Ishikawa (cell line): Measurements from ENCODE around the gene POLR2E.

Experiments used
- CEBPB ChIP-seq: IDR thresholded peaks from 2 replicates; pipeline ENCODE4 v1.6.1; 2012
- EGR1 ChIP-seq: IDR thresholded peaks from 2 replicates; pipeline ENCODE4 v1.6.1; 2012
- EP300 ChIP-seq: IDR thresholded peaks from 2 replicates; pipeline ENCODE4 v1.6.1; 2012; ENCODE audit warnings: borderline replicate concordance
- FOXM1 ChIP-seq: IDR thresholded peaks from 2 replicates; pipeline ENCODE4 v1.6.1; 2012; ENCODE audit warnings: low read depth, borderline replicate concordance
- MAX ChIP-seq: IDR thresholded peaks from 2 replicates; pipeline ENCODE4 v1.6.1; 2012
- NFIC ChIP-seq: IDR thresholded peaks from 2 replicates; pipeline ENCODE4 v1.6.1; 2012
- TAF1 ChIP-seq: IDR thresholded peaks from 2 replicates; pipeline ENCODE4 v1.6.1; 2012; ENCODE audit warnings: low read depth, mild to moderate bottlenecking
- TEAD4 ChIP-seq: IDR thresholded peaks from 2 replicates; pipeline ENCODE4 v1.6.1; 2012

DNA sequence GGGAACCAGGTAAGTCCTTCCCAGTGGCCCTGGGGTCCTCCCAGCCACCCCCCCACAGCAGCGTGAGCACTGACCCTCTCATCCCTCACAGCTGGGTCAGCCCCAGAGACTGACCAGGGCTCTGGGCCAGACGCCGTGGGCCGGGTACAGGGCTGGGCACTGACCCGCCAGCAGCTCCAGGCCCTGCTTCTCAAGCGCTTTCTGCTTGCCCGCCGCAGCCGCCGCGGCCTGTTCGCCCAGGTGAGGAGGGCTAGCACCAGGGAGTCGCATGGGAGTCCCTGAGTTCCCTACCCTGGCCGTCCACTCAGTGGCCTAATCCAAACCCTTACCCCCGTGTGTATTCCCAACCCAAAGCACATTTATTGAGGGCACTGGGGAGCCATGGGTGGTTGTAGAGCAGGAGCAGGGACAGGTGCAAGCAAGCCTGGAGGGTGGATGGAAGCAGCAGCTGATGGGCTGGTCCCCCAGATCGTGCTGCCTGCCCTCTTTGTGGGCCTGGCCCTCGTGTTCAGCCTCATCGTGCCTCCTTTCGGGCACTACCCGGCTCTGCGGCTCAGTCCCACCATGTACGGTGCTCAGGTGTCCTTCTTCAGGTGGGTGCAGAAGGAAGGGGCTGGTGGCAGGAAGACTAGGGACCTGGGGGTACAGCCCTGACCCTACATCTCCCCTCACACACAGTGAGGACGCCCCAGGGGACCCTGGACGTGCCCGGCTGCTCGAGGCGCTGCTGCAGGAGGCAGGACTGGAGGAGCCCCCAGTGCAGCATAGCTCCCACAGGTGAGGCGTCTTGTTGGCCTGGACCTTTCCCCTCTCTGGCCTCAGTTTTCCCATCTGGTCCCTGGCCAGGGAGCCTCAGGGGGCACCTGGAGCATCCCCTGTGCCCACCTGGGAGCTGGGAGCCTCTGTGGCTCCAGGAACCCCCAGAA, 40.8 kb downstream of the POLR2E start:
- TF ChIP-seq CEBPB (no peak), NFIC (no peak), TEAD4 (no peak), TAF1 (no peak), EP300 (no peak), MAX (no peak), FOXM1 (no peak), EGR1 (no peak)
